Superior temporal gyrus (tissue), 1 donor: ENCODE data around the gene SNX6.
"Not testable (repeated sequence)": the region's sequence is repeated elsewhere in the genome, so short reads cannot be mapped to it uniquely, and the experiment has no call there.

Source experiments
- DNase-seq: peaks from one replicate; pipeline ENCODE4 v3.0.0-alpha.2; 2016; ENCODE audit errors: extremely low spot score

SNX6 gene

DNA sequence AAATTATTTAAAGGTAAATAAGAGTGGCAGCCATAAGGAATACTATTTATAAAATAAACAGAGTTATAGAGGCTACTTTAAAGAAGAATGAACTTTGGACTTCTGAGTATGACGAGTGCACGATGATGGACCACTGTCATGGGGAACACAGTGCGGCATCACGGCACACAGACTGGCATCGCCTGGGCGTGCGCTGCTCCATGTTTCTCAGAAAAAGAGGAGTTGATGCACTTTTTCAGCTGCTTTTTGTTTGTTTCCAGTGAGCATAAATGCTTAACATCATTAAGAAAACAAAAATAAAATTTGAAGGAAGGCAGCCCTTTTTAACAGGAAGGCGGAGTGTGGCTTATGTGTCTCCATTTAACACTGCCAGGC is 67.2 kb downstream of the SNX6 start:
- DNase-seq, result no peak

DNA sequence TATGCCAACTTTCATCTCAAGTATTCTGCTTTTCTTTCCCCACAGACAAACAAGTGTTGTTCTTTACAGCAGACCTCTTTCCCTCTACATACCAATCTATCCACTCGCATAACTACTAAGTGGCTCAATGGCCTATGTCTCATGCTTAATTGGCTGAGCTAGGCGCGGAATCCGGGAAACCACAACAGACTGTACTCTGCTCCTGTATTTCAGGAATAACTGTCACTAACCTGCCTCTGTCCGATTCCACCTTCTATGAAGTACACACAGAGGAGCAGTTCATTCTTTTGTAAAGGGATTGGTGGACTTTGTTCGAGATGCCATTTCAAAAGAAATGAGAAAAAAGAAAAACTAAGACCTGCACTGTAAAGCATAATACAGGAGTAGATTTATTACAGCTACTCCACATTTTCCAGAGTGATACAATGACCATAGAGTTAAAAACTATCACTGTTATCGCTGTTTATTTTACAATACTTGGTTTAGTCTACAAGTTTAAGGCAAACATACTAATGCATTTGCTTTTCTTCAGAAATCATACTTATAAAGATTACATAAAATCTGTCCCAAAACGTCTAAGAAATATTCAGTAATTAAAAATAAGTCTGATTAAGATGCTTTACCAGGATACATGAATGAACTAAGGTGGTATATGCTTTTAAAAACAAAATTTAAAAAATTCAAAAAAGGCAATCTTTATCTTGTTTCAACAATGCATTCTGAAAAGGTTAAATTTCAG is 67.7 kb downstream of the SNX6 start:
- DNase-seq, result not testable (repeated sequence)

DNA sequence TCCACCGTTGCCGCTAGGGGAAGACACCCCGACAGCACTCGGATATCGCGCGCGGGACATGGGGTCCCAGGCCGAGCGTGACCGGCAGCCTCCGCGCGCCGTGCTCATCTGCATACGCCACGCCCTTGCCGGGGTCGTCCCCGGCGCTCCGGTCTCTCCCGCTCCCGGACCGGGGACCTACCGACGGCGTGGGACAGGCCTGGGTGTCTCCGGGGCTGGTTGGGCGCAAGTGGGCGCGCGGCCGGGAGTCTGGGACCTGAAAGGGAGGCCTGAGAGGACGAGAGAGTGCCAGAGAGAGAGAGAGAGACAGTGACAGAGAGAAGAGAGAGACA is 73.5 kb downstream of the SNX6 start:
- not testable (repeated sequence) for DNase-seq

DNA sequence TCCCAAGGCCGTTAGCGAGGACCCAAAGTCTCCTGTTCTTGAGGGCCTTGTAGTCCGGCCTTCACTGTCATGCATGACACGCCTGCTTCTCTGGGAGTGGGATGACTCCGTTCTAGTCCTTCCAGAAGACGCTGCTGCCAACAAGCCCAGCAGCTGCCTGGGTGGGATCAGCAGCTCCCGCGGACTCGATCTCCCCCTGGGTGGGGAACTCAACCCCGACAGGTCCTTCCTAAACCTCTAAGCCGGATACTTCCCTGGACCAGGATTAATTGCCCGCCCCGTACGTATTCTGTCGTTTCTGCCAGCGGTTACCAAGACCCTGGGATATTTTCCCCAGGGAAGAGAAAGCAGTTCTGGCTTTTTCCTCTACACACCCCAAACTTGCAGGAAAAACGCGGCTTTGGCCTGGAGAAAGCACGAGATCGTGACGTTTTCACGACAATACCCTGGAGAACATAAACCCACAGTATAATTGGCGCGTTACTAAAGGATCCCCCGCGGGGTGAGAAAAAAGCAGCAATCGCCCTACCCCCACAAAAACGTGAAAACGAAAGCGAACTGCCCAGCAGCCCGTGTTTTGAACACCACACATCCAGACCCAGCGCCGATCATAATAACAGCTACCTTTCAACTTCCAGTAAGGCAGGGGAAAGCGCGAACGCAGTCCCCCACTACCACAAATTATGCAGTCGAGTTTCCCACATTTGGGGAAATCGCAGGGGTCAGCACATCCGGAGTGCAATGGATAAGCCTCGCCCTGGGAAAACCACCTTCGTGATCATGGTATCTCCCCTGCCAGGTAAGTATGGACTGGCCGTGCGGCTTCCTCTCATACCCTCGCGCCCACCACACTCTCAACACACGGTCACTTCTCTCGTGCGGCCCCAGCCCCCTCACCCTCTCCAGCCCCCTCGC is 74.1 kb downstream of the SNX6 start:
- DNase-seq, result not testable (repeated sequence)

DNA sequence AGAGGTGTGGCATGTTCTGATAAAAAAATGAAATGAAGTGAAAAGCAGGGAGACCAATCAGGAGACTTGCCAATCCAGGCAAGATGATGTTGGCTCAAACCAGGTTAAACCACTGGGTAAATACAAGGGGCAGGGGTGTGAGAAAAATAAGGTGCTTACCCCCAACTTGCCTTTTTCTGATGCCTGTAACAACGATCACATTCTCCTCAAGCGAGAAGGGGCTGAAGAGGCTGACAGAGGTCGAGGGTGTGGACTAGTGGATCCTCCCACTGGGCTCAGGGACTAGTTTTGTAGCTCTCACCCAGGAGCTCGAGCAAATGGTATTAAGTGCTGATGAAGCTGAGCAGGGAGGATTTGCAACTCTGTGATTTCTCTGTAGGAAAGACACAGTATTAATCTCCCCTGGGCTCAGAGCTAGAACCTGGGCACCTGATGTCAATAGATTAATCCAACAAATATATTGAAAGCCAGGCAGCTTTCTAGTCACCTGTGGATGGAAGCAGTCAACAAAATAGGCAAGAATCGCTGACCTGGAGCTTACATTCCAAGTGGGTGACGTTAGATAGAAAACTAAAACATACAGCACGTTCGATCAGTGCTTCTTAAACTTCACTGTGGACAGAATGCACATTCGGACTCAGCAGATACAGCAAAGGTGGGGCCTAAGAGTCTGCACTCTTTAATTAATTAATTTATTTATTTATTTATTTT is 75.3 kb downstream of the SNX6 start:
- DNase-seq, result peak; percentile 33

DNA sequence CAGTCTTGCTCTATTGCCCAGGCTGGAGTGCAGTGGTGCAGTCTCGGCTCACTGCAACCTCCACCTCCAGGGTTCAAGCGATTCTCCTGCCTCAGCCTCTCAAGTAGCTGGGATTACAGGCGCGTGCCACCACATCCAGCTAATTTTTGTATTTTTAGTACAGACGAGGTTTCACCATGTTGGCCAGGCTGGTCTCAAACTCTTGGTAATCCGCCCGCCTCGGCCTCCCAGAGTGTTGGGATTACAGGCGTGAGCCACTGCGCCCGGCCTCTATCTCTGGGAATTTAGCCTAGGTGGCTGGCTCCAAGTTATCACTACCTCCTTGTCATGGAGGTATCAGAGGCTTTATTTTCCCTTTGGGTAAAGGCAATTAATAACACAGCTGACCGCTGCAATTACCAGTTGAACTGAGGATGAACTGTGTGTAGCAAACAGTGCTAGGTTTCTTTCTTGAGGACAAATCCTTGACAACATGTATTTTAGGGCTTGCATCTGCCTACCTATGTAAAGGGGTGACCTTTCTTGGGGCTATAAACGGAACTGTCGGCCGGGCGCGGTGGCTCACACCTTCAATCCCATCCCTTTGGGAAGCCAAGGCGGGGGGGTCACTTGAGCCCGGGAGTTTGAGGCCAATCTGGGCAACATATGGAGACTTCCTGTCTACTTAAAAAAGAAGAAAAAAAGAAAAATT is 80.5 kb downstream of the SNX6 start:
- DNase-seq, result not testable (repeated sequence)

DNA sequence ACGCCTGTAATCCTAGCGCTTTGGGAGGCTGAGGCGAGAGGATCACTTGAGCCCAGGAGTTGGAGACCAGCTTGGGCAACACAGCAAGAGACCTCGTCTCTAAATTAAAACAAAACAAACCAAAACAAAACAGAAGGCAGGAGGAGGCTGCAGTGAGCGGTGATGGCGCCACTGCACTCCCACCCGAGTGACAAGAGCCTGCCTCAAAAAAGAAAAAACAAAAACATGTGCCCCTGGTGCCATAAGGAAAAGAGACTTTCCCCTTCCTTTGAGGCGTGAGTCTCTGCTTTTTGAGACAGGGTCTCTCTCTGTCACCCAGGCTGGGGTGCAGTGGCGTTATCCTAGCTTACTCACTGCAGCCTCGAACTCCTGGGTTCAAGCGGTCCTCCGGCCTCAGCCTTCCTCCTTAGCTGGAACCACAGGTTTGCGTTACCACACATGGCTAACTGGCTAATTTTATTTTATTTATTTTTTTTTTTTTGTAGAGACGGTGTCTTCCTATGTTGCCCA is 81.4 kb downstream of the SNX6 start:
- no peak for DNase-seq

DNA sequence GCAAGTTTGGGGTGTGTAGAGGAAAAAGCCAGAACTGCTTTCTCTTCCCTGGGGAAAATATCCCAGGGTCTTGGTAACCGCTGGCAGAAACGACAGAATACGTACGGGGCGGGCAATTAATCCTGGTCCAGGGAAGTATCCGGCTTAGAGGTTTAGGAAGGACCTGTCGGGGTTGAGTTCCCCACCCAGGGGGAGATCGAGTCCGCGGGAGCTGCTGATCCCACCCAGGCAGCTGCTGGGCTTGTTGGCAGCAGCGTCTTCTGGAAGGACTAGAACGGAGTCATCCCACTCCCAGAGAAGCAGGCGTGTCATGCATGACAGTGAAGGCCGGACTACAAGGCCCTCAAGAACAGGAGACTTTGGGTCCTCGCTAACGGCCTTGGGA is 82.8 kb downstream of the SNX6 start:
- DNase-seq, result not testable (repeated sequence)

DNA sequence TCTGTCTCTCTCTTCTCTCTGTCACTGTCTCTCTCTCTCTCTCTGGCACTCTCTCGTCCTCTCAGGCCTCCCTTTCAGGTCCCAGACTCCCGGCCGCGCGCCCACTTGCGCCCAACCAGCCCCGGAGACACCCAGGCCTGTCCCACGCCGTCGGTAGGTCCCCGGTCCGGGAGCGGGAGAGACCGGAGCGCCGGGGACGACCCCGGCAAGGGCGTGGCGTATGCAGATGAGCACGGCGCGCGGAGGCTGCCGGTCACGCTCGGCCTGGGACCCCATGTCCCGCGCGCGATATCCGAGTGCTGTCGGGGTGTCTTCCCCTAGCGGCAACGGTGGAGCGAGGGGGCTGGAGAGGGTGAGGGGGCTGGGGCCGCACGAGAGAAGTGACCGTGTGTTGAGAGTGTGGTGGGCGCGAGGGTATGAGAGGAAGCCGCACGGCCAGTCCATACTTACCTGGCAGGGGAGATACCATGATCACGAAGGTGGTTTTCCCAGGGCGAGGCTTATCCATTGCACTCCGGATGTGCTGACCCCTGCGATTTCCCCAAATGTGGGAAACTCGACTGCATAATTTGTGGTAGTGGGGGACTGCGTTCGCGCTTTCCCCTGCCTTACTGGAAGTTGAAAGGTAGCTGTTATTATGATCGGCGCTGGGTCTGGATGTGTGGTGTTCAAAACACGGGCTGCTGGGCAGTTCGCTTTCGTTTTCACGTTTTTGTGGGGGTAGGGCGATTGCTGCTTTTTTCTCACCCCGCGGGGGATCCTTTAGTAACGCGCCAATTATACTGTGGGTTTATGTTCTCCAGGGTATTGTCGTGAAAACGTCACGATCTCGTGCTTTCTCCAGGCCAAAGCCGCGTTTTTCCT is 83.4 kb downstream of the SNX6 start:
- DNase-seq, result not testable (repeated sequence)

DNA sequence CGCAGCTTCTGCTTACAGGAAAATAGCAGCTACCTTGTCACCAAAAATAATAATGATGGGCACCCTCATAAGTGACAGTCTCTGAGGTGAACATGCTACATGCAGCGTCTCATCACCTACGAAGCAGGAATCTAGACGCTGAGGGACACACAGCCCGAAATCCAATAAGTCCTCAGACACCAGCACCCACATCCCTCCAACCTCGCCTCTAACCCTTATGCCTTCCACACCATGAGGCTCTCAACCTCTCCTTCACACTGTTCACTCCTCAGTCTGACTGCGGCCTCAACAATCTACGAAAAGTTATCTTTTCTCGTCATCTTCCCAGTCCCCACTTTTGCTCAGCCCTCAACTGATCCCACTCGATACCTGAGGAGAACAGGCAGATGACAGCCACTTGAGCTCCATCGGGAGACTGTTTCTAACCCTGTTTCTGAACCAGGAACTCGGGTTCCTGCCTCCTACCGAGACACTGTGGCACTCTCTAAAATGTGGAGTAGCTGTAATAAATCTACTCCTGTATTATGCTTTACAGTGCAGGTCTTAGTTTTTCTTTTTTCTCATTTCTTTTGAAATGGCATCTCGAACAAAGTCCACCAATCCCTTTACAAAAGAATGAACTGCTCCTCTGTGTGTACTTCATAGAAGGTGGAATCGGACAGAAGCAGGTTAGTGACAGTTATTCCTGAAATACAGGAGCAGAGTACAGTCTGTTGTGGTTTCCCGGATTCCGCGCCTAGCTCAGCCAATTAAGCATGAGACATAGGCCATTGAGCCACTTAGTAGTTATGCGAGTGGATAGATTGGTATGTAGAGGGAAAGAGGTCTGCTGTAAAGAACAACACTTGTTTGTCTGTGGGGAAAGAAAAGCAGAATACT is 89.5 kb downstream of the SNX6 start:
- DNase-seq, result not testable (repeated sequence)

DNA sequence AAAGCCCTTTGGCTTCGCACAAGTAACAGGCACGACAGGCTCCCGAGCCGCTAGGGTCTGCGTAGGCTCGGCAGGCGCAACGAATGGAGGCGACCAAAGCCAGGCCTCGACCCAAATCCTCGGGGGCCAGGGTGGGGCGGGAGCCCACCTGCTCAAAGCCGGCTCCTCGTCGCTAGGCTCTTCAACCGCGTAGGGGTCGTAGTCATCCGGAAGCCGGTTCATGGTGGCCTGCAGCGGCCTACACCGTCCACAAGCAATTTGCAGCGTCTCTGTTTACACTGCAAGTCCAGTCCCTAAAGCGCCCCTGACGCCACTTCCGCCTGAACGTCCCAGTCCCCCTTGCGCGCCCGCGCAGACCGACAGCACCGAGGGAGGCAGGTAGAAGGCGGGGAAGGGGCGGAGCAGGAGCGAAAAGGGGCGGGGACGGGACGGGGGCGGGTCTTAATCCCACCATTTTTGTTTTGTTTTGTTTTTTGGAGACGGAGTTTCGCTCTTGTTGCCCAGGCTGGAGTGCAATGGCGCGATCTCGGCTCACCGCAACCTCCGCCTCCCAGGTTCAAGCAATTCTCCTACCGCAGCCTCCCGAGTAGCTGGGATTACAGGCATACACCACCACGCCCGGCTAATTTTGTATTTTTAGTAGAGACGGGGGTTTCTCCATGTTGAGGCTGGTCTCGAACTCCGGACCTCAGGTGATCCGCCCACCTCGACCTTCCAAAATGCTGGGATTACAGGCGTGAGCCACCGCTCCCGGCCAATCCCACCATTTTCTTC is 90.4 kb downstream of the SNX6 start, which contains the start of gene EAPP:
EAPP (minus strand) TSS at position 295 of the 774 bp plus-strand sequence; CDS start at position 222, 73 bp downstream.
- DNase-seq, result peak; percentile 98

DNA sequence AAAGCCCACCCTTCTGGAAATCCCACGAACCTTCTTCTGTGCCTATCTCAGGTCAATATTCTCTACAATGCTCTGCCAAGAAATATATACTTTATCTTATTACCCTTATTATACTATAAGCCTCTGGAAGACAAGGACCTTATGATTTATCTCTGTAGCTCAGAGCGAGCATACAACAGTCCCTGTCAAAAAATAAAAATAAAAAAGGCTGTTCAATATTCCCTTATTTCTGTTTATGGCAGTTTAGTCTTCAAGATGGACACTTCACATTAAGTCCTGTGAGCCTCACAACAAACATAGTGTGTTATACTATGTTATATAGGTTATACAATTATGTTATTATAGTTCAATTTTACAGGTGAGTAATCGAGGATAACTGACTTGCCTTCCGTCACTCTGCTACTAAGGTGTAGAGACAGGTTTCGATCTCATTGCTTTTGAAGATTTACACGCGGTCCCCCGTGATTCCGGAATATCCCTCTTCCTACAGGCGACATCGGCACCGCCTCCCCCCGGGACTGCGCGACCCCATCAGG is 91.0 kb downstream of the SNX6 start:
- peak; percentile 44 for DNase-seq

DNA sequence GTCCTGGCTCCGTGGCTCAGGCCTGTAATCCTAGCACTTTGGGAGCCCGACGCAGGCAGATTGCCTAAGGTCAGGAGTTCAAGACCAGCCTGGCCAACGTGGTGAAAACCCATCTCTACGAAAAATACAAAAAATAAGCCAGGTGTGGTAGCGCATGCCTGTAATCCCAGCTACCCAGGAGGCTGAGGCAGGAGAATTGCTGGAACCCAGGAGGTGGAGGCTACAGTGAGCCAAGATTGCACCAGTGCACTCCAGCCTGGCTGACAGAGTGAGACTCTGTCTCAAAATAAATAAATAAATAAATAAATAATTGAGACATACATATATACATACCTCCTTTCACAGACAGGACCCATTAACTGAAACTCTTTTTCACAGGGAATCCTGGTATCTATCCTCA is 91.9 kb downstream of the SNX6 start:
- DNase-seq, result not testable (repeated sequence)

DNA sequence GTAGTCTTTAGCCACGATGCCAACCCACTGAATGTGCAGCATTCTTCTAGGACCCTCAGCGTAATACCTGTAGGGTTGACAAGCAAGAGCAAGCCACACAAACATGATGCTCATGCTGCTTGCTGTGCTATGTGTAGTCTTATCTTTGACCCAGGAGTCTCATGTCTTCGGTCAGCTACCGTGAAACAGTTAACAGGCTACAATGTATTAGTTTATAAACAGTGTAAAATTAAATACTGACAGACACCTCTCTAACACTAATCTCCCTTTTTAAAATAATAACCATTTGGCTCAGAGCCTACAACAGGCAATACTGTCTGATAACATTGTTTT is 92.3 kb downstream of the SNX6 start:
- no peak for DNase-seq

DNA sequence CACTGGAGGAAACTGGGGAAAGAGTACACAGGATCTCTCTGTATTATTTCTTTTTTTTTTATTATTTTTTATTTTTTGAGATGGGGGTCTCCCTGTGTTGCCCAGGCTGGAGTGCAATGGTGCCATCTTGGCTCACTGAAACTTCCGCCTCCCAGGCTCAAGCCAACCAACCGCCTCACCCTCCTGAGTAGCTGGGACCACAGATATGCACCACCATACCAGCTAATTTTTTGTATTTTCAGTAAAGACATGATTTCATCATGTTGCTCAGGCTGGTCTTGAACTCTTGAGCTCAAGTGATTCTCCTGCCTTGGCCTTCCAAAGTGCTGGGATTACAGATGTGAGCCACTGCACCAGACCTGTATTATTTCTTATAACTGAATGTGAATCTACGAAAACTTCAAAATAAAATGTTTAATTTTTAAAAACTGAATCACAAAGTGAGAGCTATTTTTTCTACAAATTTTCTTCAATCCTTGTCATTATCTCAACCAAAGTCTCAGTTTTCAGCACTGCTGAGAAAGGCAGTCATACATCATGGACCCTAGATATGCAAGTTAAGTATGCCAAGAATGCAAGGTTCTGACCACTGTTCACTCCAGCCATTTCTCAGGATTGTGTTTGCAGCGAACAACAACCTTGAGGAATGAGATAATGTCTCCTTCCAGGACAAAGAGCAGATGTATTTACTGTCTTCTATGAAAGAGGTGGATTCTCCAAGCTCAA is 92.8 kb downstream of the SNX6 start:
- no peak for DNase-seq

DNA sequence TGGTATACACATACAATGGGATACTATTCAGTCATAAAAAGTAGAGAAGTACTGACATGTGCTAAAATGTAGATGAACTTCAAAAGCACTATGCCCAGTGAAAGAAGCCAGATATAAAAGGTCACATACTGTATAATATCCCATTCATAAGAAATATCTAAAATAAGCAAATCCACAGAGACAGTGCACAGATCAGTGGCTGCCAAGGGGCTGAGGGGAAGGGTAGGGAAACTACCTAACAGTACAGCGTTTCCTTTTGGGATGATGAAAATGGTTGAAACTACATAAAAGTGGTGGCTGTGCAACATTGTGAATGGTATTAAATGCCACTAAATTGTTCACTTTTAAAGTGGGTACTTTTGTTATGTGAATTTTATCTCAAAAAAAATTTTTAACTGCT is 102.4 kb downstream of the SNX6 start:
- DNase-seq, result no peak

DNA sequence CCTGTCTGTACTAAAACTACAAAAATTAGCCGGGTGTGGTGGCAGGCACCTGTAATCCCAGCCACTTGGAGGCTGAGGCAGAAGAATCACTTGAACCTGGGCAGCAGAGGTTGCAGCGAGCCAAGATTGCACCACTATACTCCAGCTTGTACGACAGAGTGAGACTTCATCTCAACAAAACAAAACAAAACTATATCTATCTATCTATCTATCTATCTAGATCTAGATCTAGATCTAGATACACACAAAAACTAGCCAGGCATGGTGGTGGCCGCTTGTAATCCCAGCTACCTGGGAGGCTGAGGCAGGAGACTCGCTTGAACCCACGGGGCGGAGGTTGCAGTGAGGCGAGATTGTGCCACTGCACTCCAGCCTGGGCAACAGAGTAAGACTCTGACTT is 105.7 kb downstream of the SNX6 start:
- not testable (repeated sequence) for DNase-seq

DNA sequence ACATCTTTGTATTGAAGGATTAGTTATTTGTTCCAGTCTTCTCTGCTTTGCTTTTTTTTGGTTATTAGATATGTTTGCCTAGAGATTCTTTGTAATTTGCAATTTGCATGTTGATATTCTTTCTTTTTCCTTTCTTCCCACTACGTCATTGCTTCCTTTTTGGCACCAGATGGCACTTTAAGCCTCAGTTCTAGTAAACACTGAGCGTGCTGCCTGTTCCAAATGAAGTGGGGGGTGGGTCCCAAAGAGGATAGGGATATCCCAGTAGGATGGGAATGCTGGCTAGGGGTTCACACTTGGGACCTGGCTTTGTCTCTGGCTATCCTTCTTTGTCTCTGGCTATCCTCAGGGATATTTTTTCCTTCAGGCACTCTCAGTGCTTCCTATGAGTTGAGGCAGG is 107.5 kb downstream of the SNX6 start:
- no peak for DNase-seq
